ENCODE results near the gene MAP3K19.
"Not testable (repeated sequence)": the region's sequence is repeated elsewhere in the genome, so short reads cannot be mapped to it uniquely, and the experiment has no call there.

The MAP3K19 gene

GRCh38 chr2:135047300-135047699, at the start of gene MAP3K19:
Gene MAP3K19, minus strand, starts transcription at chr2:135047447. Its CDS starts 22,800 bp downstream, at chr2:135024647.
- no peak for DNase-seq

- no peak for DNase-seq
Observed at GRCh38 chr2:135096665-135097446, 49.6 kb upstream of the MAP3K19 start.

- DNase-seq = no peak
Observed at GRCh38 chr2:135095591-135095990, 48.3 kb upstream of the MAP3K19 start.

- DNase-seq = no peak
Observed at GRCh38 chr2:135094508-135094907, 47.3 kb upstream of the MAP3K19 start.

- no peak for DNase-seq
Observed at GRCh38 chr2:135093670-135094330, 46.6 kb upstream of the MAP3K19 start.

- DNase-seq = no peak
Observed at GRCh38 chr2:135093193-135093592, 45.9 kb upstream of the MAP3K19 start.

GRCh38 chr2:135091681-135092080, 44.4 kb upstream of the MAP3K19 start:
- no peak for DNase-seq

GRCh38 chr2:135089597-135089996, 42.4 kb upstream of the MAP3K19 start:
- not testable (repeated sequence) for DNase-seq

GRCh38 chr2:135086222-135086621, 39.0 kb upstream of the MAP3K19 start:
- no peak for DNase-seq

- DNase-seq = no peak
Observed at GRCh38 chr2:135078417-135078816, 31.2 kb upstream of the MAP3K19 start.

GRCh38 chr2:135076556-135076955, 29.3 kb upstream of the MAP3K19 start:
- DNase-seq = no peak

GRCh38 chr2:135074216-135074615, 27.0 kb upstream of the MAP3K19 start:
- DNase-seq = no peak

- no peak for DNase-seq
Observed at GRCh38 chr2:135072125-135072997, 25.1 kb upstream of the MAP3K19 start.

- no peak for DNase-seq
Observed at GRCh38 chr2:135066710-135067109, 19.5 kb upstream of the MAP3K19 start.

GRCh38 chr2:135064149-135064548, 16.9 kb upstream of the MAP3K19 start:
- no peak for DNase-seq

- DNase-seq = no peak
Observed at GRCh38 chr2:135063210-135063609, 16.0 kb upstream of the MAP3K19 start.

GRCh38 chr2:135059577-135059976, 12.3 kb upstream of the MAP3K19 start:
- DNase-seq = no peak

GRCh38 chr2:135056790-135057189, 9.5 kb upstream of the MAP3K19 start:
- DNase-seq = no peak

- DNase-seq = no peak
Observed at GRCh38 chr2:135055182-135055786, 8.0 kb upstream of the MAP3K19 start.

- peak in 4 of 6 experiments; percentile 24 to 56 (median 42) for DNase-seq
Observed at GRCh38 chr2:135052997-135053474, 5.8 kb upstream of the MAP3K19 start.

GRCh38 chr2:135052042-135052876, 5.0 kb upstream of the MAP3K19 start, which contains the start of gene RAB3GAP1:
Gene RAB3GAP1, plus strand, starts transcription at chr2:135052292. Its CDS starts 16 bp downstream, at chr2:135052308.
- peak; percentile 84 to 94 (median 90) for DNase-seq

- no peak for DNase-seq
Observed at GRCh38 chr2:135050684-135051083, 3.4 kb upstream of the MAP3K19 start.
